ENCODE data around the gene ARID4A.
A peak's percentile ranks its signal among the peaks of the same experiment; 100 is the strongest.
"Not testable (repeated sequence)": the region's sequence is repeated elsewhere in the genome, so short reads cannot be mapped to it uniquely, and the experiment has no call there.

ARID4A gene

DNA sequence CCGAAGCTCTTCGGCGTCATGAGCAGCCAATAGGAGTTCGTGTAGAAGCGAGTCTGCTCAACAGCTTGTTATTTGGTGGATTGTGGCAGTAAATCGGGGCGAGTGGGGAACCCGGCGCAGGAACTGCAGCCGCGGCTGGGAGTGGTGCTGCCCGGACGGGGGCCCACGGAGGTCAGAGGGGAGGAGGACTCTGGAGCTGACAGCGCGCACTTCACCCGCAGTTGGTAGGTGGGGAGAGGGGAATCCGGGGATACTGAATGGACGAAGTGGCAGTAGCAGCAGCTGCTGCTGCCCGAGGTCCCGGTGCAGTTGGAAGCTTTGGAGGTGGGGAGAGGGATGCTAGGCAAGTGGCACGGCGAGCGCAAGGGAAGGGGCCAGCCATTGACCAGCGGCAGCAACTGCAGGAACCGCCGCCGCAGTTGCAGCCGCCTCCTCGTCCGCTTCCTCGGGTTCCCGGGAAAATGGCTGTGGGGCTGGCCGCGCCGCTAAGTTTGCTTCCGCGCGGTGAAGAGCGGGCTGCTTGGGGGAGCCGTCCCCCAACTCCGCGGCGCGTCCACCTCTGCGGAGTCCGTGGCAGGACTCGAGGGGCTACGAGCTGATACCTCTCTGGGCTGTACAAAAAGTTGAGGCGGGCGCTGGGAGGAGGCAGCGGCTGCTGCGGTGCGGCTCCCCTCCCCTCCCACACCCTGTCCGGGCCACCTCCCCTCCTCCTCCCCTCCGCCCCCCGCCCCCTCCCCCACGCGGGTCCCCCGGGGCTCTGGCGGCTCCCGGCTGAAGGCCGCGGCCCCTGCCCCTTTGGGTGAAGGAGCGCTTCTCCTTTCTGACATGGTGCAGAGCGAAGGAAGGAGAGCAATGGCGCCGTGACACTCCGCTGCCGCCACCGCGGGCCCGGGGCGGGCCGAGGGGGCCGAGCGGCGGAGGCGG lies at the start of gene ARID4A:
Gene ARID4A (plus strand): TSS at position 79 of the 924 bp plus-strand sequence. CDS start 1,300 bp downstream, outside the sequence.
- DNase-seq = no peak

DNA sequence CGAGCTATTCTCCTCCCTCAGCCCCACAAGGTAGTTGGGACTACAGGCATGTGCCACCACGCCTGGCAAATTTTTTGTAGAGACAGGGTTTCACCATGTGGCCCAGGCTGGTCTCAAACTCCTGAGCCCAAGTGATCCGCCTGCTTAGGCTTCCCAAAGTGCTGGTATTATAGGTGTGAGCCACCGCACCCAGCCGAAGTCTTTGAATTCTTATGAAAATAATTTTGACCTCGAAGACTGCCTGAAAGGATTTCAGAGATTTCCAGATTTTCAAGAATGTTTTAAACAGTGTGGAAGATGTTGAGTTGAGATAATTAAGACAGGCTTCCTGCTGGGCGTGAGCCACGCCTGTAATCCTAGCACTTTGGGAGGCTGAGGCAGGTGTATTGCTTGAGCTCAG lies 48.7 kb upstream of the ARID4A start:
- DNase-seq = no peak

- no peak for DNase-seq
Measured at GRCh38 chr14:58258156-58258555, 40.2 kb upstream of the ARID4A start.

DNA sequence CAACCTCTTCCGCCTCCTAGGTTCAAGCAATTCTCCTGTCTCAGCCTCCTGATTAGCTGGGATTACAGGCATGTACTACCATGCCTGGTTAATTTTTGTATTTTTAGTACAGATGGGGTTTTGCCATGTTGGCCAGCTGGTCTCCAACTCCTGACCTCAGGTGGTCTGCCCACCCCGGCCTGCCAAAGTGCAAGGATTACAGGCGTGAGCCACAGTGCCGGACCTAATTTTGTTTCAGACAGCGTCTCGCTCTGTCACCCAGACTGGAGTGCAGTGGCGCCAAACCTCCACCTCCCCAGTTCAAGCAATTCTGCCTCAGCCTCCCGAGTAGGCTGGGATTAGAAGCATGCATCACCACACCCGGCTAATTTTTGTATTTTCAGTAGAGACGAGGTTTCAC lies 36.4 kb upstream of the ARID4A start:
- DNase-seq = not testable (repeated sequence)

GRCh38 chr14:58265401-58265800 lies 33.0 kb upstream of the ARID4A start:
- DNase-seq = no peak

- no peak for DNase-seq
Measured at GRCh38 chr14:58270628-58271027, 27.7 kb upstream of the ARID4A start.

GRCh38 chr14:58272588-58273372 lies 25.6 kb upstream of the ARID4A start:
- DNase-seq = peak; percentile 41

GRCh38 chr14:58274881-58275280 lies 23.5 kb upstream of the ARID4A start:
- no peak for DNase-seq

- DNase-seq = no peak
Measured at GRCh38 chr14:58275527-58276190, 22.7 kb upstream of the ARID4A start.

- DNase-seq = no peak
Measured at GRCh38 chr14:58276208-58276607, 22.1 kb upstream of the ARID4A start.

- no peak for DNase-seq
Measured at GRCh38 chr14:58278177-58278576, 20.2 kb upstream of the ARID4A start.

DNA sequence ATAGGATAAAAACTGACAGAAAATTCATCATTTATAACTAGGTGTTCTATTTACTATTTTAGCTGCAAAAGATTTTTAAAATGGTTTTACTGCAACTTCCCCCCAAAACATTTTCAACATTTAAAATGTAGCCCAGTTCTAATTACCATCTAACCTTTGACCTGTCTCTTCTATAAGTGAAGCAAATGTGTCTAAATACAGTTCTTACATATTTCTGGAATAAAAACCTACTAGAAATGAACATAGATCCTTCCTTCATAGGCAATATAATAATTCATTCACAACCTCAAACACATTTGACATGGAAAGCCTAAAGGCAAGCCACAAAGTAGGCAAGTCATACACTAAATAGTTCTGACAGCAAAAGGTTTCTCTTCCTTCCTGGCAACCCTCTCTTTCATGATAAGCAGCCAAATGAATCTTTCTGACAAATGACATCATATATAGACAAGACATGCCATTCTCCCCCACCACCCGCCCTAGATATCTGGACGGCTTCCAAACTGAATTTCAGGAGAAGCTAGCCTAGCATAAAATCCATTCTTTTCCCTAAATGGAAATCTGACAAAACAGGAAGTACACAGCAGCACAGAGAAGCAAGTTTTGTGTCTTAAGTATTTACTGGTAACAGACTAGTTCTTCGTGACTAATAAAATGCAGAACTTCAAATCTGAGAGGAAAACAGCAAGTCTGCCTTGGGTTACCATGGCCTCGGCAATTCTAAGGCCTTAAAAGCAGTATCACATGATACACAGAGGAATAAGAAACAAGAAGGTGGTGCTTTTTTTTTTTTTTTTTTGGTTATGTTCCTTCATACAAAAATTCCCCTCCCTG lies 17.2 kb upstream of the ARID4A start:
- peak; percentile 97 for DNase-seq

DNA sequence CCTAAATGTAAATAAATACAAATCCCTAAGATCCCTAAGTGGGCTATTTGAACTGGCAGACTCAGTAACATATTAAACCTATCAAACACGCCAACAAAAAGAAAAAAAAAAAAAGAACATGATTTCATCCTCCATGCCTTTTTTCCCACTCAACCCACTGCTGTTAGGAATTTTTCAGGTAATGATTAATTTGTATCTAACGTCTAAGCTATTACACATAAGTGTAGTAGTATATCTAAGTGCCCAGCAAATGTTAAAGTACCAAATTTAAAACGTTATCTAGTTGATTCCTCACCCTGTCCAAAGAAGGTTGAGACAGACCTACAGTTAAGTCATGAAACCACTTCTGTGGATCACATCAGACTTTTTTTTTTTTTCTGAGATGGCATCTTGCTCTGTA lies 16.4 kb upstream of the ARID4A start:
- DNase-seq = peak; percentile 89

- no peak for DNase-seq
Measured at GRCh38 chr14:58282925-58283593, 15.3 kb upstream of the ARID4A start.

- DNase-seq = no peak
Measured at GRCh38 chr14:58283730-58284129, 14.6 kb upstream of the ARID4A start.

DNA sequence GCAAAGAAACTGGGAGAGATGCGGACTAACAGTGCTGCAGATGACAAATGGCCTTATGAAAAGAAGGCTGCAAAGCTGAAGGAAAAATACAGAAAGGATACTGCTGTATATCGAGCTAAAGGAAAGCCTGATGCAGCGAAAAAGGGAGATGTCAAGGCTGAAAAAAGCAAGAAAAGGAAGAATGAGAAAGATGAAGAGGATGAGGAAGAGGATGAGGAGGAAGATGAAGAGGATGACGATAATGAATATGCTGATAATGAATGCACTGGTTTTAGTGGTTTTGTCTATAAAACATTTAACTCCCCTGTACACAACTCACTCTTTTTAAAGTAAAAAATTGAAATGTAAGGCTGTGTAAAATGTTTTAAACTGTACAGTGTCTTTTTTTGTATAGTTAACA lies 13.2 kb upstream of the ARID4A start:
- no peak for DNase-seq

- DNase-seq = no peak
Measured at GRCh38 chr14:58287607-58288042, 10.7 kb upstream of the ARID4A start.

- DNase-seq = no peak
Measured at GRCh38 chr14:58288106-58288792, 10.1 kb upstream of the ARID4A start.

DNA sequence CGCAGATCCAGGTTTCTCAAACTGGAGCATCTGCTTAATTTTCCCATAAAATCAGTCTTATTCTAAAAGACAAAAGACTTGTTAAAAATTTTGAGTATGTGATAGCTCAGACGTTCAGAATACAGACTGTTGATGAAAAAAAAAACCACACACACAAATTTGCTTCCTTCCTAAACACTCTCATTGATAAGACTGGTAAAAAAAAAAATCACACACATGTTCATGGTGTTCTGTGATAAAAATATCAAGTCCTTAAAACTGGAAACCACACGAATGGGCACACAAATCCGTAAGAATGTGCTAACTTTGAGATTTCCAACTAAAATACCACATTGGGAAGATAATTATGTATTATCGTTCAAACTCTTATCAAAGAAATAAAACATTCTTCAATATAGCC lies 6.7 kb upstream of the ARID4A start:
- no peak for DNase-seq

GRCh38 chr14:58292187-58292586 lies 6.2 kb upstream of the ARID4A start:
- no peak for DNase-seq

DNA sequence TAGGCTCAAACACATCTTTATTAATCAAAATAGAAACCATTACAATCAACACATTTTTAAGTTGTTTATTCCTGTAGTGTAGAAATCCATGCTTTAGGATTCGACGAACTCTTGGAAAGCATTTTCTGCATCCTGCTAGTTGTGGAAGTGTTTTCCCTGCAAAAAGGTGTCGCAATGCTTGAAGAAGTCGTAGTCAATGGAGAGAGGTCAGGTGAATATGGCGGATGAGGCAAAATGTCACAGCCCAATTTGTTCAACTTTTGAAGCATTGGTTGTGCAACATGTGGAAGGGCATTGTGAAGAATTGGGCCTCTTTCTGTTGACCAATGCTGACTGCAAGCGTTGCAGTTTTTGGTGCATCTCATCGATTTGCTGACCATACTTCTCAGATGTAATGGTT lies 4.2 kb upstream of the ARID4A start:
- DNase-seq = no peak
